Thyroid gland (tissue), 4 donors: ENCODE measurements around the gene RPL18. TPM values are rescaled to one million over a fixed set of nuclear protein-coding genes. Genes with fewer than 3 reads are reported as not detected.
A peak's percentile ranks its signal among the peaks of the same experiment; 100 is the strongest.

ENCODE experiments used
- DNase-seq, 2 donors: peaks; one replicate each; pipeline ENCODE4 v3.0.0-alpha.2; 2019
- H3K27ac ChIP-seq, 3 donors: fragments of 200-600 bp; sonication (generic); 1 replicate in 2 of 3; 2 replicates in 1 of 3; pipeline ENCODE4 v1.5.1; 2016 to 2019; ENCODE audit warnings: mild to moderate bottlenecking in 1 of 3, moderate library complexity in 1 of 3
- H3K27me3 ChIP-seq: fragments of 200-600 bp; sonication (generic); one replicate; pipeline ENCODE4 v1.5.1; 2019
- H3K36me3 ChIP-seq, 2 donors: fragments of 200-600 bp; sonication (generic); one replicate each; pipeline ENCODE4 v1.5.1; 2016 to 2019
- H3K4me1 ChIP-seq, 2 donors: fragments of 200-600 bp; sonication (generic); one replicate each; pipeline ENCODE4 v1.5.1; 2017 to 2019
- H3K4me3 ChIP-seq, 3 donors: fragments of 200-600 bp; sonication (generic); replicated peaks in 1 of 3; 1 replicate in 2 of 3; 2 replicates in 1 of 3; pipeline ENCODE4 v1.5.1; 2016; ENCODE audit warnings: mild to moderate bottlenecking in 1 of 3
- H3K9me3 ChIP-seq: fragments of 200-600 bp; sonication (generic); one replicate; pipeline ENCODE4 v1.5.1; 2017
- POLR2A ChIP-seq, 2 donors: fragments of 450-650 bp; IDR thresholded peaks; one replicate each; pipeline ENCODE4 v1.6.1; 2017; ENCODE audit warnings: antibody characterized with exemption in 2 of 2, mild to moderate bottlenecking in 2 of 2, moderate library complexity in 1 of 2
- WGBS, 2 donors: methylation state at CpG; one replicate each; pipeline ENCODE4 v1.1.5; 2017; 5-methylcytosine and 5-hydroxymethylcytosine counted together
- intact Hi-C: fragments of 100-400 bp; cut with DNase I; formaldehyde crosslinking; loops from one replicate; pipeline ENCODE4 v1.15.1; 2023
- total RNA-seq, 4 donors: library from RNA; depleted of rRNA; stranded (reverse); fragments of >200 nt; gene quantifications; one replicate each; pipeline ENCODE4 v1.2.3, GENCODE V29; 2016
- TF ChIP-seq, protein P1 (sequence below), 6 experiments: fragments of 200-600 bp in 3 of 6; fragments of 450-650 bp in 3 of 6; sonication (generic) in 3 of 6; IDR thresholded peaks; one replicate each; pipeline ENCODE4 v1.5.1; 2016 to 2019; ENCODE audit warnings: antibody characterized with exemption in 6 of 6, mild to moderate bottlenecking in 2 of 6, inconsistent platforms in 1 of 6, moderate library complexity in 1 of 6

Gene RPL18
- total RNA-seq, 4 donors from 2014 or later, result 1,845 to 2,426 (median 1,951) TPM

DNA sequence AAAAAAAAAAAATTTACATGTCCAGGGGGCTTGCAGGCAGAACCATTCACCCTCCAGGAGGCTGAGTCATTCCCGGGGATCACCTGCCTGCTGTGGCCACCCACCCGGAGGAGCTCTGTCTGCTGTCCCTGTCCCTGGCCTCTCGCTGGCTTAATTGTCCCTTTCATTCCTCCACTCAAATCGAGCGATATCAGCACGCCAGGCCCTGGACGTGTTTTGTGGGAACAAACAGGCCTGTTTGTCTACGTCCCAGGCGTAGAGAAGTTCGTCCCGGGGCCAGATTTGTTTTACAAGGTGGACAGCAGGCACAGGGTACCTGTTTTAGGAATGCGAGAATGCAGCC, 45.8 kb downstream of the RPL18 start:
- TF ChIP-seq, protein P1, sequence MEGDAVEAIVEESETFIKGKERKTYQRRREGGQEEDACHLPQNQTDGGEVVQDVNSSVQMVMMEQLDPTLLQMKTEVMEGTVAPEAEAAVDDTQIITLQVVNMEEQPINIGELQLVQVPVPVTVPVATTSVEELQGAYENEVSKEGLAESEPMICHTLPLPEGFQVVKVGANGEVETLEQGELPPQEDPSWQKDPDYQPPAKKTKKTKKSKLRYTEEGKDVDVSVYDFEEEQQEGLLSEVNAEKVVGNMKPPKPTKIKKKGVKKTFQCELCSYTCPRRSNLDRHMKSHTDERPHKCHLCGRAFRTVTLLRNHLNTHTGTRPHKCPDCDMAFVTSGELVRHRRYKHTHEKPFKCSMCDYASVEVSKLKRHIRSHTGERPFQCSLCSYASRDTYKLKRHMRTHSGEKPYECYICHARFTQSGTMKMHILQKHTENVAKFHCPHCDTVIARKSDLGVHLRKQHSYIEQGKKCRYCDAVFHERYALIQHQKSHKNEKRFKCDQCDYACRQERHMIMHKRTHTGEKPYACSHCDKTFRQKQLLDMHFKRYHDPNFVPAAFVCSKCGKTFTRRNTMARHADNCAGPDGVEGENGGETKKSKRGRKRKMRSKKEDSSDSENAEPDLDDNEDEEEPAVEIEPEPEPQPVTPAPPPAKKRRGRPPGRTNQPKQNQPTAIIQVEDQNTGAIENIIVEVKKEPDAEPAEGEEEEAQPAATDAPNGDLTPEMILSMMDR (IDR thresholded peaks at IDR 0.05), result no peak
- TF ChIP-seq POLR2A (IDR thresholded peaks at IDR 0.05), result no peak
- WGBS, 2 donors, result 55 to 79% methylated on average over 12 of the region's 12 CpGs
- H3K4me3 ChIP-seq, result no peak overlapping the region
- H3K4me1 ChIP-seq, result peaks cover 9 to 17% of the 10 kb centered on the region in 2 donors
- DNase-seq, result peak in 1 of 2 donors; percentile 67
- no peaks in the 10 kb centered on the region for H3K36me3 ChIP-seq
- H3K9me3 ChIP-seq, result no peaks in the 10 kb centered on the region
- intact Hi-C loops, result no loop called here
- no peaks in the 10 kb centered on the region for H3K27me3 ChIP-seq
- peak overlapping the region in 2 of 3 donors; percentile 58 to 69 for H3K27ac ChIP-seq

DNA sequence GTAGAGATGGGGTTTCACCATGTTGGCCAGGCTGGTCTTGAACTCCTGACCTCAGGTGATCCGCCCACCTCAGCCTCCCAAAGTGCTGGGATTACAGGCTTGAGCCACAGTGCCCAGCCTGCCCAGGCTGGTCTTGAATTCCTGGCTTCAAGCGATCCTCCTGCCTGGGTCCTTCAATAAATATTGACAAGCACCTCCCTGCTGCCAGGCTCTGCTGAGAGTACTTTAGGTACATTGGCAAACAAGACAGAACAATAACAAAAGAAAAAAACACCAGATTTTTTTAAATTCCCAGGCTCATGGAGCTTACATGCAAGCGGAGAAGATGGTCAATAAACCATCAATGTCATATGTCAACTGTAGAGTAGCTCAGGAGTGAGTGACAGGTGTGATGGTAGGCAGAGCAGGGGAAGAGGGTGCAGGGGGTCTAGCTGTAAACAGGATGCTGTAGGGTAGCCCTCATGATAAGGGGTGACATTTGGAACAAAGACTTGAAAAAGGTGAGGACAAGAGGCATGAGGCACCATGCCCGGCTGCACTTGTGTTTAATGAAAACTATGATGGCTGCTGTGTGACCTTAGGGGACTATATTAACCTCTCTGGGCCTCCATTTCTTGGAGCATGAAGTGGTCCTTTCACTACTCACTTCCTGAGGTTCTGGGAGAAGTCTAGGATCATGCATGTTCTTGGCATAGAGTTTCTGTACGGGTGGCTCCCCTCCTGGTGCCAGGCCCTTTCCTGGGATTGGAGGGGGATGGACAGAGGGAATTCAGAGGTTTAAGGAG, 47.4 kb downstream of the RPL18 start:
- intact Hi-C loops, result no loop called here
- peaks cover 20 to 33% of the 10 kb centered on the region in 2 donors for H3K4me1 ChIP-seq
- no peaks in the 10 kb centered on the region for H3K27me3 ChIP-seq
- WGBS, 2 donors, result 41 to 67% methylated on average over 5 of the region's 5 CpGs
- H3K4me3 ChIP-seq, result no peak overlapping the region
- TF ChIP-seq, protein P1 (IDR thresholded peaks at IDR 0.05), result no peak
- no peak for TF ChIP-seq POLR2A (IDR thresholded peaks at IDR 0.05)
- no peaks in the 10 kb centered on the region for H3K9me3 ChIP-seq
- DNase-seq, result peak; percentile 76 to 89
- no peaks in the 10 kb centered on the region for H3K36me3 ChIP-seq
- H3K27ac ChIP-seq, result peak overlapping the region; percentile 53 to 71 (median 62)

DNA sequence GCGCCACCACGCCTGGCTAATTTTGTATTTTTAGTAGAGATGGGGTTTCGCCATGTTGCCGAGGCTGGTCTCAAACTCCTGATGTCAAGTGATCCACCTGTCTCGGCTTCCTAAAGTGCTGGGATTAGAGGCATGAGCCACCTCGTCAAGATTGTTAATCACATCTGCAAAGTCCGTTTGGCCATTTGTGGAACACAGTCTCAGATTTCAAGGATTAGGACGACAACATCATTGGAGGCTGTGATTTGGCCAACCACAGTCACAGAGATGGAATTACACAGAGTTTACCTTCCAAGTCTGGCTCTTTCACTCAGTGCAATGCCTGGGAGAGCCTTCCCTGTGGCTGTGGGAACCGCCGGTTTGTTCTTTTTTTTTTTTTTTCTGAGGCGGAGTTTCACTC, 49.2 kb downstream of the RPL18 start:
- TF ChIP-seq, protein P1 (IDR thresholded peaks at IDR 0.05), result no peak
- TF ChIP-seq POLR2A (IDR thresholded peaks at IDR 0.05), result no peak
- Histone ChIP-seq H3K27me3 (no peaks in the 10 kb centered on the region), H3K36me3 (no peaks in the 10 kb centered on the region), H3K4me1 (peaks cover 20 to 35% of the 10 kb centered on the region in 2 donors), H3K27ac (no peak overlapping the region), H3K9me3 (no peaks in the 10 kb centered on the region), H3K4me3 (no peak overlapping the region)
- DNase-seq, result no peak
- WGBS, 2 donors, result 55 to 59% methylated on average over 11 of the region's 11 CpGs
- intact Hi-C loops, result no loop called here

DNA sequence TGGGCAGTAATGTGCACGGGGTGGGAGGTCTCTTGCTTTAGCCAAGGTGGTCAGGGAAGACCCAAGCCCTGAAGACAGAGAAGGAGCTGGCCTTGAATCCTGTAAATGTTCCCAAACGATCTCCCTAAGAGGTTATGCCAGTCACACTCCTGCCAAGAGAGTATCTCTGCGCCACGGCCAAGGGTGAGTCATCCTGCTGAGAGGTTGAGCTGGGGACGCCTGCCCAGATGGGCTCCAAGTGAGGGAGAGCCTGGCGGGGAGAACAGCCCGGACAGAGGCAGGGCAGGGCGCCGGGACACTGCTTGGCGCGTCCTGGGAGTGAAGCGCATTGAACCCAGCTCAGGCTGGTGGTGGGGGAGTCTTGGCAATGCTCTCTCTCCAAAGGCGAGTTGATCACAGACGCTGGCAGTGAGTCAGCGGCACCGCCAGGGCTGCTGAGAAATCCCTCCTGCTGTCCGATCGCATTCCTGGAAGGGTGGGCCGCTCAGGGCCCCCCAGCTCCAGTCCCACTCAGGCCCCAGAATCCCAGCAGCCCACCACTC, 50.6 kb downstream of the RPL18 start:
- no peaks in the 10 kb centered on the region for H3K27me3 ChIP-seq
- H3K9me3 ChIP-seq, result no peaks in the 10 kb centered on the region
- 5 to 18% methylated on average over 12 to 17 of the region's 19 CpGs for WGBS, 2 donors
- H3K4me3 ChIP-seq, result no peak overlapping the region
- intact Hi-C loops, result no loop called here
- peaks cover 20 to 35% of the 10 kb centered on the region in 2 donors for H3K4me1 ChIP-seq
- DNase-seq, result peak; percentile 97 to 98
- H3K36me3 ChIP-seq, result no peaks in the 10 kb centered on the region
- H3K27ac ChIP-seq, result peak overlapping the region; percentile 83 to 92 (median 90)
- TF ChIP-seq, protein P1 (IDR thresholded peaks at IDR 0.05), result no peak
- TF ChIP-seq POLR2A (IDR thresholded peaks at IDR 0.05), result peak in 1 of 2 donors; percentile 63

Other genes with a start within 250 kb of the RPL18 start
- 100 to 1,000 TPM; 121 to 160 (median 141) TPM for gene KDELR1, start 227.6 kb downstream of the RPL18 start, total RNA-seq
- 1 to 10 TPM in 1 of 4 donors, under 1 TPM in 3; 0.56 to 2.2 (median 0.84) TPM for gene GRIN2D, start 225.5 kb downstream of the RPL18 start, total RNA-seq
- gene GRWD1, start 173.2 kb downstream of the RPL18 start, total RNA-seq, result 10 to 100 TPM; 22.4 to 40.5 (median 29.1) TPM
- gene KCNJ14, start 163.6 kb downstream of the RPL18 start, total RNA-seq, result 1 to 10 TPM; 1.2 to 1.9 (median 1.4) TPM
- gene CYTH2, start 149.8 kb downstream of the RPL18 start, total RNA-seq, result 100 to 1,000 TPM in 2 of 4 donors, 10 to 100 TPM in 2; 91.6 to 232 (median 139) TPM
- 1 to 10 TPM; 3.0 to 7.1 (median 4.6) TPM for gene LMTK3, start 107.3 kb downstream of the RPL18 start, total RNA-seq
- gene SULT2B1, start 67.0 kb downstream of the RPL18 start, total RNA-seq, result under 1 TPM in 3 of 4 donors, not detected in 1; 0.54 to 0.88 (median 0.78) TPM
- gene SPACA4, start 12.4 kb downstream of the RPL18 start, total RNA-seq, result under 1 TPM in 1 of 4 donors, not detected in 3; 0.67 TPM
- gene FAM83E, start 4.1 kb downstream of the RPL18 start, total RNA-seq, result not detected
- 10 to 100 TPM; 17.1 to 45.4 (median 31.4) TPM for gene SPHK2, start 328 bp upstream of the RPL18 start, total RNA-seq
- 10 to 100 TPM; 18.9 to 32.8 (median 25.1) TPM for gene DBP, start 18.2 kb upstream of the RPL18 start, total RNA-seq
- 10 to 100 TPM in 1 of 4 donors, 1 to 10 TPM in 3; 4.6 to 13.4 (median 6.3) TPM for gene CA11, start 27.0 kb upstream of the RPL18 start, total RNA-seq
- 1 to 10 TPM in 1 of 4 donors, under 1 TPM in 2, not detected in 1; 0.45 to 1.2 (median 0.78) TPM for gene NTN5, start 53.8 kb upstream of the RPL18 start, total RNA-seq
- gene FUT2, start 76.8 kb upstream of the RPL18 start, total RNA-seq, result 1 to 10 TPM in 1 of 4 donors, under 1 TPM in 1, not detected in 2; 0.27 to 1.3 TPM
- gene MAMSTR, start 100.5 kb upstream of the RPL18 start, total RNA-seq, result under 1 TPM in 3 of 4 donors, not detected in 1; 0.29 to 0.67 (median 0.54) TPM
- gene RASIP1, start 121.4 kb upstream of the RPL18 start, total RNA-seq, result 10 to 100 TPM in 2 of 4 donors, 1 to 10 TPM in 2; 9.7 to 25.8 (median 14.0) TPM
- gene IZUMO1, start 127.7 kb upstream of the RPL18 start, total RNA-seq, result 1 to 10 TPM in 2 of 4 donors, not detected in 2; 1.1 TPM
- gene FUT1, start 133.5 kb upstream of the RPL18 start, total RNA-seq, result 1 to 10 TPM; 1.7 to 3.0 (median 2.0) TPM
- not detected for gene FGF21, start 136.3 kb upstream of the RPL18 start, total RNA-seq
- gene BCAT2, start 191.9 kb upstream of the RPL18 start, total RNA-seq, result 10 to 100 TPM; 35.4 to 52.8 (median 45.9) TPM
- 10 to 100 TPM; 11.9 to 46.8 (median 22.2) TPM for gene HSD17B14, start 217.3 kb upstream of the RPL18 start, total RNA-seq
- 10 to 100 TPM; 15.2 to 21.8 (median 19.0) TPM for gene PLEKHA4, start 249.4 kb upstream of the RPL18 start, total RNA-seq